A549 (cell line): ENCODE results near the gene SPTY2D1. TPM values are rescaled to one million over a fixed set of nuclear protein-coding genes. Genes with fewer than 3 reads are reported as not detected.
"Not testable (repeated sequence)": the region's sequence is repeated elsewhere in the genome, so short reads cannot be mapped to it uniquely, and the experiment has no call there.

Source experiments
- ATAC-seq, 2 experiments: fragments of 200-7000 bp in 1 of 2; fragments of >200 bp in 1 of 2; cut with Nextera tagmentation in 1 of 2; cut with Tn5 transposase in 1 of 2; 3 replicates each; pipeline versions ENCODE4 v1.8.0 to v1.9.1; 2018 to 2020; ENCODE audit warnings: mild to moderate bottlenecking in 1 of 2, moderate library complexity in 1 of 2
- CTCF ChIA-PET: fragments of 300-600 bp; sonication (Branson Sonifier 250); formaldehyde crosslinking; extraction: SDS; loops from one replicate; lab custom pipeline; 2021; ENCODE audit warnings: antibody characterized with exemption, inconsistent platforms; lab: Yijun Ruan, JAX
- POLR2A ChIA-PET: fragments of 350-600 bp; formaldehyde crosslinking; extraction: SDS; loops from one replicate; lab custom pipeline; 2021; ENCODE audit warnings: antibody characterized with exemption, inconsistent platforms; lab: Yijun Ruan, JAX
- DNase-seq, 2 experiments: peaks; one replicate each; pipeline versions ENCODE4 v3.0.0 to v3.0.0-alpha.2; 2011 to 2016; ENCODE audit warnings: low read depth in 1 of 2, low spot score in 1 of 2
- FAIRE-seq: peaks from 2 replicates; lab custom pipeline; 2011; peaks lifted over from hg19 to GRCh38; lab: Jason Lieb, UNC
- H3K27ac ChIP-seq, 2 experiments: fragments of >200 bp; sonication (Bioruptor Twin); formaldehyde crosslinking; 3 replicates each; pipeline ENCODE4 v1.5.1; 2016 to 2017
- H3K4me1 ChIP-seq: fragments of >200 bp; sonication (Bioruptor Twin); formaldehyde crosslinking; 3 replicates; pipeline ENCODE4 v1.6.1; 2016
- H3K4me2 ChIP-seq: fragments of >200 bp; sonication (Bioruptor Twin); formaldehyde crosslinking; 3 replicates; pipeline ENCODE4 v1.6.1; 2016
- H3K4me3 ChIP-seq: fragments of >200 bp; sonication (Bioruptor Twin); formaldehyde crosslinking; 3 replicates; pipeline ENCODE4 v1.5.1; 2016
- H3K9me3 ChIP-seq: fragments of >200 bp; sonication (Bioruptor Twin); formaldehyde crosslinking; 3 replicates; pipeline ENCODE4 v1.6.1; 2016
- BHLHE40 ChIP-seq: IDR thresholded peaks from 2 replicates; pipeline ENCODE4 v1.6.1; 2012; ENCODE audit warnings: low read depth, low read length, inconsistent platforms
- CBX2 ChIP-seq: fragments of 200-600 bp; sonication (generic); IDR thresholded peaks from 2 replicates; pipeline ENCODE4 v1.6.1; 2016; ENCODE audit warnings: low read depth, mild to moderate bottlenecking, borderline replicate concordance
- CHD4 ChIP-seq: fragments of 200-600 bp; sonication (generic); IDR thresholded peaks from 2 replicates; pipeline ENCODE4 v1.6.1; 2016; ENCODE audit warnings: antibody characterized with exemption, mild to moderate bottlenecking, borderline replicate concordance
- E2F6 ChIP-seq: IDR thresholded peaks from 2 replicates; pipeline ENCODE4 v1.6.1; 2012; ENCODE audit warnings: low read depth, borderline replicate concordance
- EHMT2 ChIP-seq: fragments of 200-600 bp; sonication (generic); IDR thresholded peaks from 2 replicates; pipeline ENCODE4 v1.6.1; 2016; ENCODE audit warnings: antibody characterized with exemption, low read depth, mild to moderate bottlenecking, moderate library complexity
- EP300 ChIP-seq, 2 experiments: fragments of >200 bp; sonication (Bioruptor Twin); formaldehyde crosslinking; IDR thresholded peaks; 2 replicates in 1 of 2; 3 replicates in 1 of 2; pipeline ENCODE4 v1.6.1; 2016 to 2017
- ESRRA ChIP-seq: fragments of 150-350 bp; IDR thresholded peaks from 2 replicates; pipeline ENCODE4 v1.6.1; 2014; ENCODE audit warnings: mild to moderate bottlenecking, low read length, borderline replicate concordance
- FOSB ChIP-seq: fragments of 250-450 bp; sonication (Bioruptor Pico); IDR thresholded peaks from 2 replicates; pipeline ENCODE4 v1.5.0; 2020; ENCODE audit warnings: mild to moderate bottlenecking, moderate library complexity
- GATA3 ChIP-seq: IDR thresholded peaks from 2 replicates; pipeline ENCODE4 v1.6.1; 2012; ENCODE audit warnings: borderline replicate concordance
- HES2 ChIP-seq: fragments of >200 bp; sonication (Bioruptor Twin); formaldehyde crosslinking; IDR thresholded peaks from 2 replicates; pipeline ENCODE4 v1.6.1; 2016
- HEYL ChIP-seq: fragments of 250-450 bp; sonication (Bioruptor Pico); IDR thresholded peaks from 2 replicates; pipeline ENCODE4 v1.8.0; 2021; ENCODE audit warnings: mild to moderate bottlenecking, moderate library complexity
- JUNB ChIP-seq: fragments of >200 bp; sonication (Bioruptor Twin); formaldehyde crosslinking; IDR thresholded peaks from 2 replicates; pipeline ENCODE4 v1.6.1; 2016
- KDM5A ChIP-seq: fragments of 200-600 bp; sonication (generic); IDR thresholded peaks from 2 replicates; pipeline ENCODE4 v1.6.1; 2016; ENCODE audit warnings: antibody characterized with exemption, mild to moderate bottlenecking
- MYC ChIP-seq: IDR thresholded peaks from 2 replicates; pipeline ENCODE4 v1.6.1; 2012; ENCODE audit warnings: mild to moderate bottlenecking, inconsistent platforms, low read length, improper control_type of control experiment, borderline replicate concordance
- NFE2L2 ChIP-seq: fragments of 150-350 bp; conservative IDR thresholded peaks from 2 replicates; pipeline ENCODE4 v1.6.1; 2014; ENCODE audit warnings: low read length
- NPAS2 ChIP-seq: fragments of 250-450 bp; sonication (Bioruptor Pico); IDR thresholded peaks from 2 replicates; pipeline ENCODE4 v1.8.0; 2022; ENCODE audit warnings: mild to moderate bottlenecking, moderate library complexity, borderline replicate concordance
- POLR2A ChIP-seq: IDR thresholded peaks from 2 replicates; pipeline ENCODE4 v1.6.1; 2012; ENCODE audit warnings: mild to moderate bottlenecking, low read length
- POLR2AphosphoS2 ChIP-seq: conservative IDR thresholded peaks from 2 replicates; pipeline ENCODE4 v1.6.1; 2012; ENCODE audit warnings: low read length, improper control_type of control experiment, inconsistent platforms
- RARB ChIP-seq: fragments of 250-450 bp; sonication (Bioruptor Pico); IDR thresholded peaks from 2 replicates; pipeline ENCODE4 v1.8.0; 2021; ENCODE audit warnings: mild to moderate bottlenecking, moderate library complexity
- RNF2 ChIP-seq: fragments of 200-600 bp; sonication (generic); IDR thresholded peaks from 2 replicates; pipeline ENCODE4 v1.6.1; 2016; ENCODE audit warnings: low read depth, mild to moderate bottlenecking, antibody characterized with exemption, moderate library complexity, borderline replicate concordance
- SREBF2 ChIP-seq: fragments of 450-650 bp; IDR thresholded peaks from 2 replicates; pipeline ENCODE4 v1.6.1; 2014; ENCODE audit warnings: mild to moderate bottlenecking, moderate library complexity
- USF2 ChIP-seq: fragments of 450-650 bp; IDR thresholded peaks from 2 replicates; pipeline ENCODE4 v1.6.1; 2014; ENCODE audit warnings: antibody characterized with exemption
- ZNF302 ChIP-seq: fragments of 250-450 bp; sonication (Bioruptor Pico); IDR thresholded peaks from 2 replicates; pipeline ENCODE4 v1.9.0; 2021; ENCODE audit warnings: inconsistent platforms, mild to moderate bottlenecking, moderate library complexity
- ZSCAN20 ChIP-seq: fragments of 250-450 bp; sonication (Bioruptor Pico); IDR thresholded peaks from 2 replicates; pipeline ENCODE4 v1.8.0; 2022; ENCODE audit warnings: mild to moderate bottlenecking, moderate library complexity
- WGBS: methylation state at CpG from one replicate; pipeline ENCODE4 v1.1.6; 2017; ENCODE audit errors: missing lambda C conversion rate; 5-methylcytosine and 5-hydroxymethylcytosine counted together
- polyA plus RNA-seq, 4 experiments: library from polyadenylated mRNA; depleted of rRNA in 3 of 4; stranded (reverse); fragments of >200 nt; fragmentation: RNase III in 1 of 4; extraction: RNeasy Plus Mini Kit Qiagen cat#74134 plus additional on column Dnase treatment in 1 of 4; gene quantifications; 2 replicates in 3 of 4; 3 replicates in 1 of 4; pipeline ENCODE4 v1.2.3, GENCODE V29; 2011 to 2017
- TF ChIP-seq, protein P1 (sequence below): fragments of >200 bp; sonication (Bioruptor Twin); formaldehyde crosslinking; IDR thresholded peaks from 3 replicates; pipeline ENCODE4 v1.6.1; 2016

Gene SPTY2D1
- polyA plus RNA-seq, 2 of the 4 experiments (the other 2 are of a cell fraction) = 14.1 to 24.6 TPM

DNA sequence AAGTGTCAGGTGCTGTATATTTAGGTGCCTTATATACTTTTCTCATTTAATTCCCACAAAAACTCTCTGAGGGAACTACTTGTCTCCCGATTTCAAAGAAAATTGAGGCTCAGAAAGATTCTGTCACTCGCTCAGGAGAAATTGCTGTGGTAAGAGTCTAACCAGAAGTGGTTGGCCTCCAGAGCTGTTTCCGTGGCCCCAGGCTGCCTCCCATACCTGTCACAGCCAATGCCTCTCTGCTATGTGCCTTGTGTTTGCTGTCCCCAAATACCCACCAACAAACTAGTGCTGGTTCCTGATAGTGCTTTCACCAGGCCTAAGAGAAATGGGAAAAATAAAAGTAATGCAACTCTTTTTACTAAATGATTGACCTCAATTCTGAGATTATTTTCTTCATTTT is 43.4 kb upstream of the SPTY2D1 start:
- FAIRE-seq (no peak), ATAC-seq (no peak), DNase-seq (no peak)
- TF ChIP-seq KDM5A (no peak), E2F6 (no peak), CHD4 (no peak), RARB (CRISPR knock-in tag) (no peak), EHMT2 (no peak), USF2 (no peak), EP300 (IDR thresholded peaks at IDR 0.05) (no peak), HEYL (CRISPR knock-in tag) (no peak), ZNF302 (CRISPR knock-in tag) (no peak), JUNB (no peak), SREBF2 (no peak), POLR2A (no peak), POLR2AphosphoS2 (no peak), NFE2L2 (no peak), RNF2 (no peak)
- TF ChIP-seq, protein P1, sequence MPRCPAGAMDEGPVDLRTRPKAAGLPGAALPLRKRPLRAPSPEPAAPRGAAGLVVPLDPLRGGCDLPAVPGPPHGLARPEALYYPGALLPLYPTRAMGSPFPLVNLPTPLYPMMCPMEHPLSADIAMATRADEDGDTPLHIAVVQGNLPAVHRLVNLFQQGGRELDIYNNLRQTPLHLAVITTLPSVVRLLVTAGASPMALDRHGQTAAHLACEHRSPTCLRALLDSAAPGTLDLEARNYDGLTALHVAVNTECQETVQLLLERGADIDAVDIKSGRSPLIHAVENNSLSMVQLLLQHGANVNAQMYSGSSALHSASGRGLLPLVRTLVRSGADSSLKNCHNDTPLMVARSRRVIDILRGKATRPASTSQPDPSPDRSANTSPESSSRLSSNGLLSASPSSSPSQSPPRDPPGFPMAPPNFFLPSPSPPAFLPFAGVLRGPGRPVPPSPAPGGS = no peak
- POLR2A ChIA-PET = no interaction called here
- Histone ChIP-seq H3K4me3 (no peak overlapping the region), H3K9me3 (no peaks in the 10 kb centered on the region), H3K27ac (no peak overlapping the region), H3K4me1 (no peaks in the 10 kb centered on the region), H3K4me2 (no peak overlapping the region)
- CTCF ChIA-PET = interaction anchor here (1.3 to 1.9 kb wide), 2 partner anchors 45 to 137 kb away, joined by 3 to 7 read pairs; no protein-coding TSS in a partner anchor
- 78% methylated on average over 3 of the region's 3 CpGs for WGBS

DNA sequence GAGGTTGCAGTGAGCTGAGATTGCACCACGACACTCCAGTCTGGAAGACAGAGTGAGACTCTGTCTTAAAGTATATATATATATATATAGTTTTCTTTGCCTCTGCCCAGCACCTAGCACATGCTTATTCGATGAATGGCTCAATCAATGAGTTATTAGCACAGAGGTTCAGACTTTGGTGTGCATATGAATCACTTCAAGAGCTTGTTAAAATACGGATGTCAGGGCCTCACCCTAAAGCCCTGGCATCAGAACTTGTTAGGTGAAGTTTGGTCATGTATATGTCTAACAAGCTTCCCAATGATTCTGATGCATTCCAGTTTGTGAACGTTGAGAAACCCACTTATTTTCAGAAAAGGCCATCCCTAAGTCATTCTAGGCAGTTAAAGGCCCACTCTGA is 42.7 kb upstream of the SPTY2D1 start:
- H3K9me3 ChIP-seq = no peaks in the 10 kb centered on the region
- POLR2A ChIA-PET = interaction anchor here (0.7 kb wide), 1 partner anchor 40 kb away, joined by 3 read pairs; no protein-coding TSS in a partner anchor
- H3K4me3 ChIP-seq = no peak overlapping the region
- no peaks in the 10 kb centered on the region for H3K4me1 ChIP-seq
- 49% methylated on average over 4 of the region's 4 CpGs for WGBS
- no peak for ATAC-seq
- DNase-seq = no peak
- no peak overlapping the region for H3K27ac ChIP-seq
- CTCF ChIA-PET = interaction anchor here (1.3 to 1.9 kb wide), 2 partner anchors 45 to 137 kb away, joined by 3 to 7 read pairs; no protein-coding TSS in a partner anchor
- TF ChIP-seq HES2 (no peak), ESRRA (no peak), NFE2L2 (no peak), CHD4 (no peak), ZSCAN20 (no peak), JUNB (no peak), GATA3 (no peak), CBX2 (no peak), BHLHE40 (no peak), HEYL (CRISPR knock-in tag) (no peak), POLR2A (no peak), NPAS2 (CRISPR knock-in tag) (no peak), FOSB (no peak), MYC (no peak)
- TF ChIP-seq, protein P1 = no peak
- no peak overlapping the region for H3K4me2 ChIP-seq
- FAIRE-seq = no peak

DNA sequence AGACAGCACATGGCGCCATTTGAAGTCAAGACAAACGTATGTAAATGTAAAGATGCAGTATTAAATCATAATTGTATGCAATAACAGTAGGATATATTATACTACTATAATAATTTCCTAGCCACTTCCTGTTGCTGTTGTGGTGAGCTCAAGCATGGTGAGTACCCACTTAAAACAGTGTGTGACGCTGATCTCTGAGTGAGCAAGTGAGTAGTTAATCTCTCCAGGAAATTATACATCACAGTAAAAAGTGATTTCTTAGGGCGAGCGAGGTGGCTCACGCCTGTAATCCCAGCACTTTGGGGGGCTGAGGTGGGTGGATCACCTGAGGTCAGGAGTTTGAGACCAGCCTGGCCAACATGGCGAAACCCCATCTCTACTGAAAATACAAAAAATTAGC is 38.1 kb upstream of the SPTY2D1 start:
- not testable (repeated sequence) for H3K4me1 ChIP-seq, FAIRE-seq

More for the DNA sequence above, 38.1 kb upstream of the SPTY2D1 start:
- H3K4me2 ChIP-seq, ATAC-seq, H3K4me3 ChIP-seq, H3K9me3 ChIP-seq, DNase-seq, H3K27ac ChIP-seq, POLR2A ChIA-PET: not testable (repeated sequence)
- CTCF ChIA-PET = interaction anchor here (1.5 kb wide), 1 partner anchor 56 kb away, joined by 4 read pairs; no protein-coding TSS in a partner anchor
- 70% methylated on average over 7 of the region's 7 CpGs for WGBS
